K562 (cell line): ENCODE data around the gene CLIP1. TPM values are rescaled to one million over a fixed set of nuclear protein-coding genes. Genes with fewer than 3 reads are reported as not detected.

Source experiments
- DIDO1 ChIP-seq: fragments of 450-650 bp; IDR thresholded peaks from 2 replicates; pipeline ENCODE4 v1.6.1; 2016; ENCODE audit warnings: low read depth, missing biosample characterization, missing genetic modification characterization
- E2F4 ChIP-seq: sonication (generic); formaldehyde crosslinking; IDR thresholded peaks from 2 replicates; pipeline ENCODE4 v1.8.0; 2022; ENCODE audit warnings: mild to moderate bottlenecking, low read depth, missing genetic modification reagents
- EGR1 ChIP-seq: fragments of 450-650 bp; conservative IDR thresholded peaks from 2 replicates; pipeline ENCODE4 v1.6.1; 2017; ENCODE audit warnings: mild to moderate bottlenecking
- KDM5B ChIP-seq: fragments of 200-600 bp; sonication (generic); IDR thresholded peaks from 2 replicates; pipeline ENCODE4 v1.6.1; 2012; ENCODE audit warnings: low read depth, mild to moderate bottlenecking, moderate library complexity, low read length, control low read depth, inconsistent platforms; ENCODE audit not compliant: insufficient replicate concordance
- POU5F1 ChIP-seq: fragments of 150-350 bp; IDR thresholded peaks from 2 replicates; pipeline ENCODE4 v1.6.1; 2014; ENCODE audit warnings: borderline replicate concordance, low read length, low read depth, mild to moderate bottlenecking; ENCODE audit not compliant: partially characterized antibody
- REST ChIP-seq, 2 experiments: fragments of 450-650 bp; formaldehyde crosslinking in 1 of 2; IDR thresholded peaks; 2 replicates each; pipeline versions ENCODE4 v1.4.0 to v1.6.1; 2014 to 2020; ENCODE audit warnings: mild to moderate bottlenecking in 2 of 2, borderline replicate concordance in 1 of 2, low read depth in 1 of 2
- SIN3A ChIP-seq, 2 experiments: fragments of 150-350 bp in 1 of 2; IDR thresholded peaks; 2 replicates each; pipeline ENCODE4 v1.6.1; 2011 to 2016; ENCODE audit warnings: borderline replicate concordance in 2 of 2, low read depth in 2 of 2, low read length in 2 of 2, mild to moderate bottlenecking in 2 of 2, moderate library complexity in 2 of 2; ENCODE audit not compliant: control insufficient read depth in 1 of 2
- SRSF3 ChIP-seq: fragments of 200-400 bp; formaldehyde crosslinking; IDR thresholded peaks from 2 replicates; pipeline ENCODE4 v1.6.1; 2016; ENCODE audit warnings: mild to moderate bottlenecking, low read length, moderate library complexity; ENCODE audit not compliant: insufficient read depth
- TCF7 ChIP-seq: sonication (generic); IDR thresholded peaks from 2 replicates; pipeline ENCODE4 v1.6.1; 2016; ENCODE audit warnings: antibody characterized with exemption, borderline replicate concordance
- ZNF146 ChIP-seq: IDR thresholded peaks from one replicate; pipeline ENCODE4 v1.6.1; 2018; ENCODE audit warnings: missing compliant biosample characterization; ENCODE audit not compliant: unreplicated experiment
- ZNF174 ChIP-seq: fragments of 250-450 bp; sonication (Bioruptor Pico); IDR thresholded peaks from 2 replicates; pipeline ENCODE4 v1.4.0; 2020; ENCODE audit warnings: mild to moderate bottlenecking
- polyA plus RNA-seq, 8 experiments: library from polyadenylated mRNA; depleted of rRNA in 4 of 8; stranded (reverse) in 5 of 8; unstranded in 3 of 8; fragments of >200 nt; fragmentation: Nextera tagmentation in 2 of 8; fragmentation: Illumina TruSeq in 1 of 8; extraction: Ambion mirVana in 2 of 8; extraction: Trizol in 1 of 8; gene quantifications; 2 replicates each; pipeline versions ENCODE4 v1.2.1 to v1.2.3, GENCODE V29; 2011 to 2014; ENCODE audit warnings: inconsistent platforms in 1 of 8, missing spikeins in 1 of 8
- total RNA-seq, 7 experiments: library from RNA; depleted of rRNA in 6 of 7; stranded (reverse); fragments of >200 nt in 6 of 7; fragmentation: Illumina TruSeq in 2 of 7; extraction: Trizol in 2 of 7; gene quantifications; 2 replicates each; pipeline versions ENCODE4 v1.2.1 to v1.2.3, GENCODE V29; 2011 to 2021; ENCODE audit warnings: low replicate concordance in 1 of 7
- TF ChIP-seq, protein P1 (sequence below), 3 experiments: IDR thresholded peaks in 2 of 3; conservative IDR thresholded peaks in 1 of 3; 2 replicates each; pipeline ENCODE4 v1.5.1; 2011 to 2012; ENCODE audit warnings: low read length in 3 of 3, mild to moderate bottlenecking in 3 of 3, control low read depth in 2 of 3, improper control_type of control experiment in 1 of 3, inconsistent platforms in 1 of 3, low read depth in 1 of 3, mixed read lengths in 1 of 3, moderate library complexity in 1 of 3; ENCODE audit not compliant: insufficient read depth in 2 of 3
- TF ChIP-seq, protein P2 (sequence below): fragments of 250-450 bp; sonication (Bioruptor Pico); IDR thresholded peaks from 2 replicates; pipeline ENCODE4 v1.8.0; 2022; ENCODE audit warnings: moderate library complexity, mild to moderate bottlenecking, inconsistent platforms

The CLIP1 gene
- total and polyA plus RNA-seq, 9 of the 15 experiments (the other 6 are each of a cell fraction or from before 2014, with no cell fraction given) = 5.8 to 33.9 (median 27.6) TPM

GRCh38 chr12:122226366-122227125, 195.9 kb downstream of the CLIP1 start (continued):
- TF ChIP-seq EGR1 (no peak), KDM5B (no peak), SIN3A (IDR thresholded peaks at IDR 0.05; ENCODE audit: borderline replicate concordance in 2 of 2, control insufficient read depth in 1 of 2, low read depth in 2 of 2, low read length in 2 of 2) (peak; percentile 11 to 99; a peak in 2 of 4 replicates), REST (IDR thresholded peaks at IDR 0.05; ENCODE audit: borderline replicate concordance) (peak; percentile 98), REST (CRISPR knock-in tag; IDR thresholded peaks at IDR 0.05; ENCODE audit: low read depth) (peak; percentile 98), POU5F1 (no peak), ZNF146 (CRISPR knock-in tag) (peak; percentile 27), TCF7 (no peak), E2F4 (CRISPR knock-in tag) (peak; percentile 64), SRSF3 (no peak), DIDO1 (no peak), ZNF174 (no peak)
- TF ChIP-seq, protein P1, sequence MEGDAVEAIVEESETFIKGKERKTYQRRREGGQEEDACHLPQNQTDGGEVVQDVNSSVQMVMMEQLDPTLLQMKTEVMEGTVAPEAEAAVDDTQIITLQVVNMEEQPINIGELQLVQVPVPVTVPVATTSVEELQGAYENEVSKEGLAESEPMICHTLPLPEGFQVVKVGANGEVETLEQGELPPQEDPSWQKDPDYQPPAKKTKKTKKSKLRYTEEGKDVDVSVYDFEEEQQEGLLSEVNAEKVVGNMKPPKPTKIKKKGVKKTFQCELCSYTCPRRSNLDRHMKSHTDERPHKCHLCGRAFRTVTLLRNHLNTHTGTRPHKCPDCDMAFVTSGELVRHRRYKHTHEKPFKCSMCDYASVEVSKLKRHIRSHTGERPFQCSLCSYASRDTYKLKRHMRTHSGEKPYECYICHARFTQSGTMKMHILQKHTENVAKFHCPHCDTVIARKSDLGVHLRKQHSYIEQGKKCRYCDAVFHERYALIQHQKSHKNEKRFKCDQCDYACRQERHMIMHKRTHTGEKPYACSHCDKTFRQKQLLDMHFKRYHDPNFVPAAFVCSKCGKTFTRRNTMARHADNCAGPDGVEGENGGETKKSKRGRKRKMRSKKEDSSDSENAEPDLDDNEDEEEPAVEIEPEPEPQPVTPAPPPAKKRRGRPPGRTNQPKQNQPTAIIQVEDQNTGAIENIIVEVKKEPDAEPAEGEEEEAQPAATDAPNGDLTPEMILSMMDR (IDR thresholded peaks at IDR 0.05 in 2 of 3, conservative IDR thresholded peaks at IDR 0.05 in 1 of 3; ENCODE audit: insufficient read depth in 2 of 3, low read depth in 1 of 3, low read length in 3 of 3) = no peak
- TF ChIP-seq, protein P2, sequence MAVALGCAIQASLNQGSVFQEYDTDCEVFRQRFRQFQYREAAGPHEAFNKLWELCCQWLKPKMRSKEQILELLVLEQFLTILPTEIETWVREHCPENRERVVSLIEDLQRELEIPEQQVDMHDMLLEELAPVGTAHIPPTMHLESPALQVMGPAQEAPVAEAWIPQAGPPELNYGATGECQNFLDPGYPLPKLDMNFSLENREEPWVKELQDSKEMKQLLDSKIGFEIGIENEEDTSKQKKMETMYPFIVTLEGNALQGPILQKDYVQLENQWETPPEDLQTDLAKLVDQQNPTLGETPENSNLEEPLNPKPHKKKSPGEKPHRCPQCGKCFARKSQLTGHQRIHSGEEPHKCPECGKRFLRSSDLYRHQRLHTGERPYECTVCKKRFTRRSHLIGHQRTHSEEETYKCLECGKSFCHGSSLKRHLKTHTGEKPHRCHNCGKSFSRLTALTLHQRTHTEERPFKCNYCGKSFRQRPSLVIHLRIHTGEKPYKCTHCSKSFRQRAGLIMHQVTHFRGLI (CRISPR knock-in tag) = no peak
